Measurements from ENCODE around the gene BLOC1S4.

The BLOC1S4 gene

DNA sequence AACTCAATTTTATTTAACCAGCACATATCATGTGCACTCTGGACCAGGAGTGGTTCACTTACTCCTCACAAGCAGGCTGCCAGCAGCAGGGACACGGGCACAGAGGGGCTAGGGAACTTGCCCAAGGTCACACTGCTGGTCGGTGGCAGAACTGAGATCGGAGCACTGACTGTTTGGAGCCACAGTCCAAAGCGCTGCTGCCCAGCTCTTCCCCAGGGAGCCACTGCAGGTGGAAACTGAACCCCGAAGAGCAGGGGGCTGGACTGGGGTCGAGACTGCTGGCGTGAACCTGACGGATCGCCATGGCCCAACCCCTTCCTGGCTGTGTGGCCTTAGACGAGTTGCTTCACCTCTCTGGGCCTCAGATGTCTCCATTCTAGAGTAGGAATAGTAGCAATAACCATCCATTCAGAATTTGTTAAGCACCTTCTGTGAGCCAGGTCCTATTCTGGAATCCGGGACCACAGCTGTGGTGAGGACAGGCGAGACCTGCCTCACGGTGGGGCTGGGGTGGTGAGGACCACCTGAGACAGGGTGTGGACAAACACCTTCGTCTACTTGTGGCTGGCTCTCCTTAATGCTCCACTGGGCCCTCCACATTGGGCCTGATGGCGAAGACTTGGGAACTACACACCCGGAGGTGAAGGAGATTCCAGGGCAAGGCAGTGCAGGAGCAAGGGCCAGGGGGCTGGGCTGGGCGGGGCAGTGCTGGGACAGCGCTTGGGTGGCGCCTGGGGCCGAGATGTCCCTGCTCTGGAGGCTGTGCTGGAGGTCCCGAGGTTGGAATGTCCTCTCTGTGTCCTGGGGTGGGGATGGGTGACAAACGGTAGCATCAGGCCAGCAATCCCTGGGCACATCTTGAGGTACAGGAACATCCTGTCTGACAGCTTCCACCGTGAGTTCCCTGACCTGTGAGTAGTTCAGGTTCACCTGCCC lies 34.6 kb downstream of the BLOC1S4 start:
- Histone ChIP-seq H4K20me1 (ENCODE audit: insufficient read depth, low read length, poor library complexity, severe bottlenecking) (no peaks in the 10 kb centered on the region), H3K79me2 (ENCODE audit: insufficient read depth, low read length) (no peaks in the 10 kb centered on the region), H3K27me3 (ENCODE audit: insufficient read depth, low read length, poor library complexity, severe bottlenecking) (no peaks in the 10 kb centered on the region), H3F3A (ENCODE audit: low read depth) (no peaks in the 10 kb centered on the region), H3K4me3 (ENCODE audit: low read length, poor library complexity, severe bottlenecking) (no peak overlapping the region), H3K36me3 (ENCODE audit: insufficient read depth, low read length) (no peaks in the 10 kb centered on the region), H3K9ac (ENCODE audit: low read depth, low read length, poor library complexity, severe bottlenecking) (no peak overlapping the region), H3K4me2 (ENCODE audit: low read depth, low read length, poor library complexity, severe bottlenecking) (no peak overlapping the region), H3K4me1 (ENCODE audit: insufficient read depth, low read length, poor library complexity, severe bottlenecking) (no peaks in the 10 kb centered on the region), H3K9me2 (replicated peaks; ENCODE audit: low read depth, low read length) (no peaks in the 10 kb centered on the region), H2AFZ (ENCODE audit: low read length) (no peak overlapping the region), H3K9me3 (ENCODE audit: insufficient read depth, low read depth, low read length) (no peaks in the 10 kb centered on the region)
- TF ChIP-seq, protein P1, sequence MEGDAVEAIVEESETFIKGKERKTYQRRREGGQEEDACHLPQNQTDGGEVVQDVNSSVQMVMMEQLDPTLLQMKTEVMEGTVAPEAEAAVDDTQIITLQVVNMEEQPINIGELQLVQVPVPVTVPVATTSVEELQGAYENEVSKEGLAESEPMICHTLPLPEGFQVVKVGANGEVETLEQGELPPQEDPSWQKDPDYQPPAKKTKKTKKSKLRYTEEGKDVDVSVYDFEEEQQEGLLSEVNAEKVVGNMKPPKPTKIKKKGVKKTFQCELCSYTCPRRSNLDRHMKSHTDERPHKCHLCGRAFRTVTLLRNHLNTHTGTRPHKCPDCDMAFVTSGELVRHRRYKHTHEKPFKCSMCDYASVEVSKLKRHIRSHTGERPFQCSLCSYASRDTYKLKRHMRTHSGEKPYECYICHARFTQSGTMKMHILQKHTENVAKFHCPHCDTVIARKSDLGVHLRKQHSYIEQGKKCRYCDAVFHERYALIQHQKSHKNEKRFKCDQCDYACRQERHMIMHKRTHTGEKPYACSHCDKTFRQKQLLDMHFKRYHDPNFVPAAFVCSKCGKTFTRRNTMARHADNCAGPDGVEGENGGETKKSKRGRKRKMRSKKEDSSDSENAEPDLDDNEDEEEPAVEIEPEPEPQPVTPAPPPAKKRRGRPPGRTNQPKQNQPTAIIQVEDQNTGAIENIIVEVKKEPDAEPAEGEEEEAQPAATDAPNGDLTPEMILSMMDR (conservative IDR thresholded peaks at IDR 0.05; ENCODE audit: low read length): no peak
- no peak for TF ChIP-seq EZH2phosphoT487 (IDR thresholded peaks at IDR 0.05; ENCODE audit: borderline replicate concordance)

DNA sequence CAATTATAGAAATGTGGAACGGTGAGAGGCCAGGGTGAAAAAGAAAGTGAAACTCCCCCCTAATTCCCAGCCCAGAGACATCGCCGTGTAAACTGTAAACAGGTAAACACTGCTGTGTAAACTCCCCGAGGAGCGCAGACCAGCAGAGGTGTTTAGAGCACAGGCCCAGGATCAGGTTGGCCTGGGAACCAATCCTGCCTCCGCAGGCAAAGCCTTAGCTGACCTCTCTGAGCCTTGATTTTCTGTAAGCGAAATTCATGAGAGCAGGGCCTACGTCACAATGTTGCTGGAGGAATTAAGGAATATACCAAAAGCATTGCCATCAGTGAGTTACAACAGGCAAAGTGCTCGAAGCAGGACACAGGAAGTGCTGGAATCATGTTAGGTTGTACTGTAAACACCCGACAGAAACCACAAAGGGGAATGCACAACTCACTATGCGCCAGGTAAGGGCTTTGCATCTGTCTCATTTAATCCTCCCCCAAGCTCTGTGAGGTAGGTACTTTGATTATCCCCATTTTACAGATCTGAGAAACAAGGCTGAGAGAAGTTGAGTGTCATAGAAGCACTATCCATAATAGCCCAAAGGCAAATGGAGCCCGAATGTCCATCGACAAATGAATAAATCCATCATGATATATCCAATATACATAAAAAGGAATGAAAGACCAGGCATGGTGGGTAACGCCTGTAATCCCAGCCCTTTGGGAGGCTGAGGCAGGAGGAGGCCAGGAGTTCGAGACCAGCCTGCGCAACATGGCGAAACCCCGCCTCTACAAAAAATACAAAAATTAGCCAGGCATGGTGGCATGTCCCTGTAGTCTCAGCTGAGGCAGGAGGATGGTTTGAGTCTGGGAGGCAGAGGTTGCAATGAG lies 35.9 kb downstream of the BLOC1S4 start:
- H3K9me2 ChIP-seq (replicated peaks; ENCODE audit: low read depth, low read length): no peaks in the 10 kb centered on the region
- no peaks in the 10 kb centered on the region for H3K36me3 ChIP-seq (ENCODE audit: insufficient read depth, low read length)
- H4K20me1 ChIP-seq (ENCODE audit: insufficient read depth, low read length, poor library complexity, severe bottlenecking): no peaks in the 10 kb centered on the region
- no peaks in the 10 kb centered on the region for H3K9me3 ChIP-seq (ENCODE audit: insufficient read depth, low read depth, low read length)
- no peak overlapping the region for H3K9ac ChIP-seq (ENCODE audit: low read depth, low read length, poor library complexity, severe bottlenecking)
- H3F3A ChIP-seq (ENCODE audit: low read depth): no peaks in the 10 kb centered on the region
- H3K79me2 ChIP-seq (ENCODE audit: insufficient read depth, low read length): no peaks in the 10 kb centered on the region
- no peak overlapping the region for H3K4me2 ChIP-seq (ENCODE audit: low read depth, low read length, poor library complexity, severe bottlenecking)
- TF ChIP-seq EZH2phosphoT487 (IDR thresholded peaks at IDR 0.05; ENCODE audit: borderline replicate concordance): no peak
- TF ChIP-seq, protein P1 (conservative IDR thresholded peaks at IDR 0.05; ENCODE audit: low read length): no peak
- 0 out of 2 replicates have a peak overlapping the region, but pooled peaks have one; percentile 10 for H2AFZ ChIP-seq (ENCODE audit: low read length)
- no peaks in the 10 kb centered on the region for H3K27me3 ChIP-seq (ENCODE audit: insufficient read depth, low read length, poor library complexity, severe bottlenecking)
- H3K4me3 ChIP-seq (ENCODE audit: low read length, poor library complexity, severe bottlenecking): no peak overlapping the region
- H3K4me1 ChIP-seq (ENCODE audit: insufficient read depth, low read length, poor library complexity, severe bottlenecking): no peaks in the 10 kb centered on the region

DNA sequence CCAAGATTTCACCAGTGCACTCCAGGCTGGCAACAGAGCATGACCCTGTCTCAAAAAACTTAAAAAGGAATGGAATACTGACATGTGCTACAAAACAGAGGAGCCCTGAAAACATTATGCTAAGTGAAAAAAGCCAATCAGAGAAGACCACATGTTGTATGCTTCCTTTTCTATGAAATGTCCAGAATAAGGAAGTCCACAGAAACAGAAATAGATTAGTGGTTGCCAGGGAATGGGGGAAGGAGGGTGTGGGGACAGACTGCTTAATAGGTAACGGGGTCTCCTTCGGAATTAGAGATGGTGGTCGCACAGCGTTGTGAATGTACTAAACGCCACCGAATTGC lies 36.5 kb downstream of the BLOC1S4 start:
- Histone ChIP-seq H3K36me3 (ENCODE audit: insufficient read depth, low read length) (no peaks in the 10 kb centered on the region), H3K9me2 (replicated peaks; ENCODE audit: low read depth, low read length) (no peaks in the 10 kb centered on the region), H3K4me1 (ENCODE audit: insufficient read depth, low read length, poor library complexity, severe bottlenecking) (no peaks in the 10 kb centered on the region), H4K20me1 (ENCODE audit: insufficient read depth, low read length, poor library complexity, severe bottlenecking) (no peaks in the 10 kb centered on the region), H3K9me3 (ENCODE audit: insufficient read depth, low read depth, low read length) (no peaks in the 10 kb centered on the region), H3K79me2 (ENCODE audit: insufficient read depth, low read length) (no peaks in the 10 kb centered on the region), H3K4me2 (ENCODE audit: low read depth, low read length, poor library complexity, severe bottlenecking) (no peak overlapping the region), H3K27me3 (ENCODE audit: insufficient read depth, low read length, poor library complexity, severe bottlenecking) (no peaks in the 10 kb centered on the region), H3K9ac (ENCODE audit: low read depth, low read length, poor library complexity, severe bottlenecking) (no peak overlapping the region), H2AFZ (ENCODE audit: low read length) (no peak overlapping the region), H3F3A (ENCODE audit: low read depth) (no peaks in the 10 kb centered on the region), H3K4me3 (ENCODE audit: low read length, poor library complexity, severe bottlenecking) (no peak overlapping the region)
- no peak for TF ChIP-seq EZH2phosphoT487 (IDR thresholded peaks at IDR 0.05; ENCODE audit: borderline replicate concordance)
- TF ChIP-seq, protein P1 (conservative IDR thresholded peaks at IDR 0.05; ENCODE audit: low read length): no peak

All from Loucy (cell line).